ENCODE results near the gene SSC5D. TPM values are rescaled to one million over a fixed set of nuclear protein-coding genes. Genes with fewer than 3 reads are reported as not detected.

Gene SSC5D
- total RNA-seq, 1 experiment from 2014 or later = 1.5 TPM

DNA sequence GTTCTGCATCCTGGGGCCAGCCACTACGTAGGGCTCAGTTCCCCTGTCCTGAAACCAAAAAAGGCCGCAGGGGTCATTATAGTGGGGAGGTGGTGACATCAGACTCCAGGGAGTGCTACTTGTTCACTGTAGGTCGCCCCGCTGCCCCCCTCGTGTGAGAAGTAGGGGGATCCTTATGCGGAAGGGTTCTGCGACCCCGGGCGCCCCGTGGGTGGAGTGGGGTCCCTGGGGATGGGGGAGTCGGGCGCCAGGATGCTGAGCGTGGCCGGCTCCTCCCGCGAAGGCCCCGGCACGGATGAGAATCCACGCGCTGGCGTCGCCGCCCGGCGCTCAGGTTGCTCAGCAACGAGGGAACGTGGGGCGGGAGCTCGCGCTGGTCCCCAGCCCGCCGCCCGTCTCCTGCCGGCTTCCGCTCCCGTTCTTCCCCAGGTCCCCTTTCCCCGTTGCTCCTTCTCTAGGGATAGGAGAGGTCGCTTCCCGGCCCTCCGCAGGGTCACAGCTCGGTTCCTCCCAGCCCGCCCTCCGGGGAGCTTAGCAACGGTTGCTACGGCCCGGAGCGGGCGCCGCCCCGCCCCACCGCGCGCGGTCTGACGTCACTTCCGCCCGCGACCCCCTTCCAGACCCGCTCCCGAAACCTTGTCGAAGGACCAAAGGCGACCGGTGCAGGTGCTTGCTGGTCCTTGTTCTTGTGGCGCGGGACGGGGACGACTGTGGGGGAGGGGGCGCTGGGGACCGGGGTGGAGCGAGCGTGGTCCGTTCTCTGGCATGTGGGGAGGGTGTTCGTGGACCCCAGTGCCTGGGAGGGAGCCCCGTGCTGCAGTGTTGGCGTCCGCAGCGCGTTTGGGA, 3.4 kb upstream of the SSC5D start, which contains the start of gene NAT14:
Gene NAT14, plus strand, starts transcription at position 596 of the 846 bp plus-strand sequence. CDS start 521 bp downstream, outside the sequence.
- intact Hi-C loops (cut with micrococcal nuclease) = no loop called here
- Histone ChIP-seq H2AFZ (ENCODE audit: low read depth, low read length, poor library complexity, severe bottlenecking) (no peak within 1 kb of the TSS), H3K4me3 (replicated peaks in 1 of 2; ENCODE audit: low read depth in 1 of 2, low read length in 2 of 2) (peak within 1 kb of the TSS; percentile 79 to 80), H3K9me2 (ENCODE audit: insufficient read depth) (no peaks in the 10 kb centered on the region), H3K9me3 (ENCODE audit: control insufficient read depth in 1 of 2, insufficient read depth in 1 of 2, low read depth in 1 of 2, low read length in 2 of 2) (no peaks in the 10 kb centered on the region), H3K9ac (ENCODE audit: low read length) (peak within 1 kb of the TSS; percentile 97), H4K20me1 (ENCODE audit: insufficient read depth) (no peaks in the 10 kb centered on the region), H3K4me2 (ENCODE audit: low read length) (peak within 1 kb of the TSS; percentile 97), H3K79me2 (ENCODE audit: insufficient read depth, low read length) (peaks cover 7% of the 10 kb centered on the region; the same call in 1 of the 2 replicates), H3K4me1 (ENCODE audit: control insufficient read depth in 1 of 2, insufficient read depth in 2 of 2, low read length in 2 of 2) (peaks cover 10 to 34% of the 10 kb centered on the region in 2 experiments; a peak in 3 of 4 replicates), H3K27me3 (ENCODE audit: insufficient read depth, low read length) (no peaks in the 10 kb centered on the region), H3K36me3 (ENCODE audit: control insufficient read depth in 1 of 2, insufficient read depth in 2 of 2, low read length in 2 of 2) (no peaks in the 10 kb centered on the region), H3K27ac (ENCODE audit: low read depth, low read length) (peak within 1 kb of the TSS; percentile 85)
- CTCF ChIA-PET = interaction anchor here (0.9 kb wide), 1 partner anchor 19 kb away, joined by 4 read pairs; no protein-coding TSS in a partner anchor
- BruUV-seq (replicated peaks) = no TSS peak
- DNase-seq (ENCODE audit: low read depth, low spot score) (no peak), ATAC-seq (peak; percentile 75)
- TF ChIP-seq EZH2 (IDR thresholded peaks at IDR 0.05) (no peak), POLR2AphosphoS5 (IDR thresholded peaks at IDR 0.05; ENCODE audit: low read depth, low read length) (peak; percentile 63)
- POLR2A ChIA-PET = interaction anchor here (0.7 to 1.3 kb wide), 4 partner anchors 8 to 138 kb away, joined by 3 to 8 read pairs (median 5); partner anchors contain the start of gene ZNF628
- RAD21 ChIA-PET (ENCODE audit: low non-redundant PET in 1 of 2, low total read pairs in 2 of 2, uncharacterized antibody in 2 of 2, unreplicated experiment in 2 of 2) = no interaction called here

DNA sequence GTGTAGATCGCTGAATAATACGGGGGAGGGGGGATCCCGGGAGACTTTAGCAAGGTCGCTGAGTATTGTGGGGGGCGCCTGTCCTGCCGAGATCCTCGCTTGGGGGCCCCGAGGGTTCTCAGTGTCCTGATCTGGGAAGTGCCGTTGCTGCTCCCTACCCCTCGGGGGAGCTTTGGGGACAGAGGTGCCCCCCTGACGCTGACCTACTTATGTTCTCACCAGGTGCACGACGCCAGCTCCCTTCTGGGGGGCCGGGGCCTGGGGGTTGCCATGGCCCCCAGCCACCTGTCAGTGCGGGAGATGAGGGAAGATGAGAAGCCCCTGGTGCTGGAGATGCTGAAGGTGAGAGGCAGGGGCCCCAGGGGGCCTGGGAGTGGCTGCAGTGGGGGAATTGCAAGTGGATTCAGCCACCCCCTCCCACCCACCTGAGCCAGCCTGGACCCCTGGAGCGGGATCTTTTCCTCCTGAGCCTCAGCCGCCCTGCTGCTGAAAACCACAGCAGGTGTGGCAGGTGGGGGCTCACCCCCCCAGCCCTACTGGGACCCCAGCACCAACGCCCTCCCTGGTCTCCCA, 2.7 kb upstream of the SSC5D start:
- Histone ChIP-seq H4K20me1 (ENCODE audit: insufficient read depth) (no peaks in the 10 kb centered on the region), H3K9me2 (ENCODE audit: insufficient read depth) (no peaks in the 10 kb centered on the region), H3K9ac (ENCODE audit: low read length) (peak overlapping the region; percentile 97), H3K36me3 (ENCODE audit: control insufficient read depth in 1 of 2, insufficient read depth in 2 of 2, low read length in 2 of 2) (no peaks in the 10 kb centered on the region), H3K4me3 (replicated peaks in 1 of 2; ENCODE audit: low read depth in 1 of 2, low read length in 2 of 2) (peak overlapping the region; percentile 79 to 80), H3K4me2 (ENCODE audit: low read length) (peak overlapping the region; percentile 97), H2AFZ (ENCODE audit: low read depth, low read length, poor library complexity, severe bottlenecking) (no peak overlapping the region), H3K27ac (ENCODE audit: low read depth, low read length) (peak overlapping the region; percentile 85), H3K27me3 (ENCODE audit: insufficient read depth, low read length) (no peaks in the 10 kb centered on the region), H3K9me3 (ENCODE audit: control insufficient read depth in 1 of 2, insufficient read depth in 1 of 2, low read depth in 1 of 2, low read length in 2 of 2) (no peaks in the 10 kb centered on the region), H3K4me1 (ENCODE audit: control insufficient read depth in 1 of 2, insufficient read depth in 2 of 2, low read length in 2 of 2) (peaks cover 10 to 34% of the 10 kb centered on the region in 2 experiments; a peak in 3 of 4 replicates), H3K79me2 (ENCODE audit: insufficient read depth, low read length) (peaks cover 7% of the 10 kb centered on the region; the same call in 1 of the 2 replicates)
- BruUV-seq (replicated peaks) = TSS peak; percentile 76
- CTCF ChIA-PET = interaction anchor here (0.9 kb wide), 1 partner anchor 19 kb away, joined by 4 read pairs; no protein-coding TSS in a partner anchor
- RAD21 ChIA-PET (ENCODE audit: low non-redundant PET in 1 of 2, low total read pairs in 2 of 2, uncharacterized antibody in 2 of 2, unreplicated experiment in 2 of 2) = no interaction called here
- POLR2A ChIA-PET = interaction anchor here (0.7 to 1.2 kb wide), 2 partner anchors 8 to 9 kb away, joined by 4 to 8 read pairs; partner anchors contain the start of gene ZNF628
- no peak for DNase-seq (ENCODE audit: low read depth, low spot score)
- peak; percentile 16 for ATAC-seq
- no peak for TF ChIP-seq ELF1 (IDR thresholded peaks at IDR 0.05; ENCODE audit: borderline replicate concordance, low read depth)
- intact Hi-C loops (cut with micrococcal nuclease) = no loop called here
